ENCODE measurements around the gene ANKRD52. TPM values are rescaled to one million over a fixed set of nuclear protein-coding genes. Genes with fewer than 3 reads are reported as not detected.

ANKRD52 gene
- total and polyA plus RNA-seq, 2 of the 8 experiments (the other 6 are each of a cell fraction or from before 2014, with no cell fraction given): 14.0 to 36.3 TPM

- TF ChIP-seq SIN3A (conservative IDR thresholded peaks at IDR 0.05 in 1 of 2, IDR thresholded peaks at IDR 0.05 in 1 of 2; ENCODE audit: low read depth in 1 of 2, low read length in 2 of 2): no peak
Measured at GRCh38 chr12:56222531-56222895, 35.7 kb downstream of the ANKRD52 start (continued).

Measured in H1 (cell line).